HepG2 (cell line): ENCODE measurements around the gene KCNK5. TPM values are rescaled to one million over a fixed set of nuclear protein-coding genes. Genes with fewer than 3 reads are reported as not detected.

Experiments
- ATAC-seq: fragments of 200-7000 bp; cut with Tn5 transposase; 3 replicates; pipeline ENCODE4 v1.9.1; 2020; ENCODE audit warnings: mild to moderate bottlenecking, moderate library complexity
- BruUV-seq: library from RNA; stranded (reverse); fragments of 400-500 nt; replicated peaks from 2 replicates; lab custom pipeline; 2021; lab: Mats Ljungman, UMichigan
- CTCF ChIA-PET: fragments of 300-600 bp; formaldehyde crosslinking; extraction: SDS; loops from one replicate; lab custom pipeline; 2021; ENCODE audit warnings: low total read pairs, inconsistent platforms, low intra/inter-chr PET ratio; lab: Yijun Ruan, JAX
- POLR2A ChIA-PET: fragments of 350-600 bp; sonication (Branson Sonifier 250); formaldehyde crosslinking; loops from one replicate; lab custom pipeline; 2020; ENCODE audit warnings: antibody characterized with exemption, inconsistent platforms; lab: Yijun Ruan, JAX
- DNase-seq: peaks from one replicate; pipeline ENCODE4 v3.0.0-alpha.2; 2015; ENCODE audit warnings: low spot score
- FAIRE-seq: peaks from 3 replicates; lab custom pipeline; 2011; peaks lifted over from hg19 to GRCh38; lab: Jason Lieb, UNC
- H2AFZ ChIP-seq: one replicate; pipeline ENCODE4 v1.6.1; 2011; ENCODE audit warnings: low read length, inconsistent platforms
- H3K27ac ChIP-seq: fragments of 300-600 bp; 3 replicates; pipeline ENCODE4 v1.8.0; 2011; ENCODE audit warnings: mixed run types, mild to moderate bottlenecking, mixed read lengths, low read length, inconsistent platforms; ENCODE audit not compliant: insufficient read depth; ENCODE audit errors: extremely low read length
- H3K27me3 ChIP-seq, 2 experiments: fragments of 200-600 bp in 1 of 2; 2 replicates in 1 of 2; 3 replicates in 1 of 2; pipeline versions ENCODE4 v1.6.0 to v1.8.0; 2011; ENCODE audit warnings: low read length in 2 of 2, mild to moderate bottlenecking in 2 of 2, moderate library complexity in 2 of 2, inconsistent platforms in 1 of 2; ENCODE audit not compliant: insufficient read depth in 2 of 2, control insufficient read depth in 1 of 2
- H3K36me3 ChIP-seq, 2 experiments: fragments of 200-600 bp in 1 of 2; replicated peaks in 1 of 2; 2 replicates in 1 of 2; 3 replicates in 1 of 2; pipeline versions ENCODE4 v1.5.1 to v1.8.0; 2011; ENCODE audit warnings: low read length in 2 of 2, inconsistent platforms in 1 of 2; ENCODE audit not compliant: insufficient read depth in 2 of 2, control insufficient read depth in 1 of 2
- H3K4me1 ChIP-seq: 2 replicates; pipeline ENCODE4 v1.5.1; 2012; ENCODE audit warnings: low read length, inconsistent platforms; ENCODE audit not compliant: insufficient read depth
- H3K4me2 ChIP-seq: 2 replicates; pipeline ENCODE4 v1.6.0; 2011; ENCODE audit warnings: low read depth, low read length, inconsistent platforms
- H3K4me3 ChIP-seq, 3 experiments: fragments of 200-600 bp in 1 of 3; sonication (generic), shearing (Covaris generic) in 1 of 3; replicated peaks in 1 of 3; 2 replicates each; pipeline ENCODE4 v1.5.1; 2011 to 2016; ENCODE audit warnings: low read length in 3 of 3, inconsistent platforms in 2 of 3, low read depth in 2 of 3, mild to moderate bottlenecking in 2 of 3, control low read depth in 1 of 3, mixed read lengths in 1 of 3; ENCODE audit not compliant: insufficient read depth in 1 of 3
- H3K79me2 ChIP-seq: one replicate; pipeline ENCODE4 v1.6.1; 2011; ENCODE audit warnings: low read length, inconsistent platforms; ENCODE audit not compliant: insufficient read depth
- H3K9ac ChIP-seq: 2 replicates; pipeline ENCODE4 v1.6.0; 2011; ENCODE audit warnings: mild to moderate bottlenecking, low read depth, low read length, inconsistent platforms; ENCODE audit not compliant: insufficient read depth
- H3K9me3 ChIP-seq: 2 replicates; pipeline ENCODE4 v1.5.1; 2012; ENCODE audit warnings: mild to moderate bottlenecking, low read length
- H4K20me1 ChIP-seq: 2 replicates; pipeline ENCODE4 v1.6.0; 2011; ENCODE audit warnings: inconsistent platforms, mild to moderate bottlenecking, low read length, moderate library complexity; ENCODE audit not compliant: insufficient read depth
- HOXA3 ChIP-seq: sonication (generic); formaldehyde crosslinking; IDR thresholded peaks from 2 replicates; pipeline ENCODE4 v1.5.0; 2020; ENCODE audit warnings: missing genetic modification reagents
- MAZ ChIP-seq, 2 experiments: sonication (generic) in 1 of 2; formaldehyde crosslinking in 1 of 2; IDR thresholded peaks; 2 replicates each; pipeline versions ENCODE4 v1.5.0 to v1.6.1; 2012 to 2020; ENCODE audit warnings: low read depth in 2 of 2, mild to moderate bottlenecking in 2 of 2, borderline replicate concordance in 1 of 2, improper control_type of control experiment in 1 of 2, low read length in 1 of 2, missing genetic modification reagents in 1 of 2, moderate library complexity in 1 of 2
- MED13 ChIP-seq: sonication (generic); formaldehyde crosslinking; IDR thresholded peaks from 2 replicates; pipeline ENCODE4 v1.5.0; 2020; ENCODE audit warnings: missing genetic modification reagents
- NCOR1 ChIP-seq: fragments of 200-600 bp; sonication (generic); IDR thresholded peaks from 2 replicates; pipeline ENCODE4 v1.7.0; 2017; ENCODE audit warnings: antibody characterized with exemption, low read length, borderline replicate concordance
- NFKBIZ ChIP-seq: IDR thresholded peaks from 2 replicates; pipeline ENCODE4 v1.6.1; 2018; ENCODE audit warnings: missing genetic modification reagents, missing compliant biosample characterization
- POGK ChIP-seq: sonication (generic); formaldehyde crosslinking; conservative IDR thresholded peaks from 2 replicates; pipeline ENCODE4 v1.8.0; 2022; ENCODE audit warnings: mild to moderate bottlenecking, moderate library complexity, missing genetic modification reagents
- SAFB2 ChIP-seq: sonication (generic); formaldehyde crosslinking; IDR thresholded peaks from 2 replicates; pipeline ENCODE4 v1.5.1; 2020; ENCODE audit warnings: missing genetic modification reagents, low read depth, mild to moderate bottlenecking, borderline replicate concordance
- THAP7 ChIP-seq: sonication (generic); formaldehyde crosslinking; IDR thresholded peaks from 2 replicates; pipeline ENCODE4 v1.8.1; 2023; ENCODE audit warnings: mild to moderate bottlenecking, missing genetic modification reagents
- TIGD3 ChIP-seq: sonication (generic); formaldehyde crosslinking; IDR thresholded peaks from 2 replicates; pipeline ENCODE4 v1.5.1; 2020; ENCODE audit warnings: mild to moderate bottlenecking, missing genetic modification reagents, borderline replicate concordance
- TMF1 ChIP-seq: sonication (generic); formaldehyde crosslinking; IDR thresholded peaks from 2 replicates; pipeline ENCODE4 v1.8.1; 2022; ENCODE audit warnings: low read depth, missing genetic modification reagents
- ZNF24 ChIP-seq: fragments of 450-650 bp; IDR thresholded peaks from 2 replicates; pipeline ENCODE4 v1.6.1; 2017; ENCODE audit warnings: antibody characterized with exemption, mild to moderate bottlenecking
- ZNF326 ChIP-seq: sonication (generic); formaldehyde crosslinking; IDR thresholded peaks from 2 replicates; pipeline ENCODE4 v1.4.0; 2020; ENCODE audit warnings: missing genetic modification reagents, borderline replicate concordance
- ZNF510 ChIP-seq: sonication (generic); formaldehyde crosslinking; IDR thresholded peaks from 2 replicates; pipeline ENCODE4 v1.4.0; 2020; ENCODE audit warnings: low read depth, mild to moderate bottlenecking, missing genetic modification reagents
- WGBS: methylation state at CpG from one replicate; pipeline ENCODE4 v1.1.6; 2017; ENCODE audit warnings: low lambda C conversion rate; 5-methylcytosine and 5-hydroxymethylcytosine counted together
- in situ Hi-C: cut with HindIII; loops from 2 replicates; pipeline ENCODE4 v1.10.0; 2017; ENCODE audit warnings: low pct_unique_long_range_greater_than_20kb; ENCODE audit not compliant: extremely low pct_ligation_motif_present
- intact Hi-C: fragments of 100-400 bp; cut with micrococcal nuclease; formaldehyde crosslinking; loops from one replicate; pipeline ENCODE4 v1.10.0; 2022; ENCODE audit not compliant: unreplicated experiment
- polyA plus RNA-seq, 8 experiments: library from polyadenylated mRNA; depleted of rRNA in 3 of 8; stranded (reverse) in 7 of 8; unstranded in 1 of 8; fragments of >200 nt; fragmentation: Illumina TruSeq in 4 of 8; extraction: Trizol in 4 of 8; gene quantifications; 2 replicates each; pipeline versions ENCODE4 v1.2.1 to v1.2.3, GENCODE V29; 2011 to 2016; ENCODE audit warnings: low read depth in 4 of 8, missing spikeins in 1 of 8, mixed read lengths in 1 of 8; ENCODE audit not compliant: insufficient read depth in 1 of 8
- total RNA-seq, 5 experiments: library from RNA; depleted of rRNA; stranded (reverse); fragments of >200 nt; fragmentation: Illumina TruSeq; extraction: Trizol; gene quantifications; 2 replicates each; pipeline ENCODE4 v1.2.3, GENCODE V29; 2016; ENCODE audit warnings: low read depth in 1 of 5

Gene KCNK5
- total and polyA plus RNA-seq, 2 of the 13 experiments (the other 11 are each of a cell fraction or from before 2014, with no cell fraction given): 0.04 TPM; not detected in 1

GRCh38 chr6:39171489-39172376 lies 57.5 kb downstream of the KCNK5 start:
- DNase-seq: no peak
- Histone ChIP-seq H3K4me2 (no peak overlapping the region), H4K20me1 (no peaks in the 10 kb centered on the region), H3K9me3 (peaks cover 12% of the 10 kb centered on the region)
- no peak for ATAC-seq
- no peak for TF ChIP-seq THAP7 (CRISPR knock-in tag)
- no peak for TF ChIP-seq ZNF326 (CRISPR knock-in tag)
- TF ChIP-seq, all 625 proteins: peak for 0
- ChIA-PET CTCF (no interaction called here), POLR2A (no interaction called here)
- 17% methylated on average over 4 of the region's 4 CpGs for WGBS
- Histone ChIP-seq H3K79me2 (no peaks in the 10 kb centered on the region), H3K9ac (no peak overlapping the region), H2AFZ (no peak overlapping the region), H3K27me3 (no peaks in the 10 kb centered on the region), H3K27ac (no peak overlapping the region), H3K4me1 (no peaks in the 10 kb centered on the region), H3K36me3 (no peaks in the 10 kb centered on the region), H3K4me3 (no peak overlapping the region)
- intact Hi-C loops: no loop called here
- BruUV-seq: no TSS peak
- no peak for FAIRE-seq
- in situ Hi-C loops: no loop called here

- FAIRE-seq (no peak), ATAC-seq (no peak), DNase-seq (no peak)
- Histone ChIP-seq H3K4me3 (no peak overlapping the region), H3K9me3 (peaks cover 12% of the 10 kb centered on the region; the same call in 1 of the 2 replicates), H3K4me1 (no peaks in the 10 kb centered on the region), H3K9ac (no peak overlapping the region), H2AFZ (no peak overlapping the region), H4K20me1 (no peaks in the 10 kb centered on the region; the same call in 1 of the 2 replicates), H3K79me2 (no peaks in the 10 kb centered on the region), H3K4me2 (no peak overlapping the region), H3K27me3 (no peaks in the 10 kb centered on the region), H3K36me3 (no peaks in the 10 kb centered on the region), H3K27ac (no peak overlapping the region)
- POLR2A ChIA-PET: no interaction called here
- intact Hi-C loops: no loop called here
- CTCF ChIA-PET: no interaction called here
- no TSS peak for BruUV-seq
- 32% methylated on average over 3 of the region's 3 CpGs for WGBS
- in situ Hi-C loops: no loop called here
- TF ChIP-seq HOXA3 (CRISPR knock-in tag) (no peak), NCOR1 (no peak), TMF1 (CRISPR knock-in tag) (no peak), ZNF24 (no peak), MED13 (no peak), MAZ (IDR thresholded peaks at IDR 0.05; ENCODE audit: borderline replicate concordance, low read depth, low read length) (no peak), MAZ (CRISPR knock-in tag; IDR thresholded peaks at IDR 0.05; ENCODE audit: low read depth) (no peak), TIGD3 (CRISPR knock-in tag) (no peak), POGK (no peak), SAFB2 (no peak), ZNF510 (CRISPR knock-in tag) (no peak), NFKBIZ (no peak)
These were observed 58.4 kb downstream of the KCNK5 start for GRCh38 chr6:39170860-39171259.
